Activated CD4-positive, alpha-beta T cell treated with anti-CD3 and anti-CD28 coated beads, Interleukin-2, Interleukin-6, amounts not matched to agents 100 ng/mL and 50 ng/mL, durations not matched to agents 16 hours and 8 hours (primary cell): ENCODE data around the gene GSTO1.
"Not testable (repeated sequence)": the region's sequence is repeated elsewhere in the genome, so short reads cannot be mapped to it uniquely, and the experiment has no call there.

ENCODE experiments used
- DNase-seq: peaks from one replicate; pipeline ENCODE4 v3.0.0-alpha.2; 2020

The GSTO1 gene

GRCh38 chr10:104254493-104255310, at the start of gene GSTO1:
GSTO1 (plus strand) TSS chr10:104254892; CDS start chr10:104254929, 37 bp downstream.
- peak; percentile 70 for DNase-seq

GRCh38 chr10:104208730-104209129, 46.0 kb upstream of the GSTO1 start:
- no peak for DNase-seq

GRCh38 chr10:104209575-104210198, 45.0 kb upstream of the GSTO1 start:
- peak; percentile 45 for DNase-seq

DNA sequence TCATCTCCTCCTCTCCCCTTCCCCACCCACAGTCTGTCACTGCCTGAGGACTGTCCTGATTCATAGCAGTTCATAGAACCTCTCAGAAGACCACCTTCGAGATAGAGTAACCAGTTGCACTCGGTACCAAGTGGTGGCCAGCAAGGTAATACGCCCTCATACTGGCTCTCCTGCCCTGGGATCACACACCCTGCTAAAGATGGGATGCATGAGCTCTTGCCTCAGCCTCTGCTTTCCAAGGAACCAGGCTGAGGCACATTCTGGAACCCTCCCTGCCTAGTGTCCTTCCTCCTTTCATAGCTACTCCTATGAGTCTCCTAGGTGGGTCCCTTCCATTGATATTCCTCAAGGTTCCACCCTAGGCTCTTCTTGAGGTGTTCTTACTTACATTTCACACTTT, 38.1 kb upstream of the GSTO1 start:
- no peak for DNase-seq

GRCh38 chr10:104218751-104219150, 35.9 kb upstream of the GSTO1 start:
- DNase-seq: no peak

GRCh38 chr10:104220522-104220921, 34.2 kb upstream of the GSTO1 start:
- no peak for DNase-seq

DNA sequence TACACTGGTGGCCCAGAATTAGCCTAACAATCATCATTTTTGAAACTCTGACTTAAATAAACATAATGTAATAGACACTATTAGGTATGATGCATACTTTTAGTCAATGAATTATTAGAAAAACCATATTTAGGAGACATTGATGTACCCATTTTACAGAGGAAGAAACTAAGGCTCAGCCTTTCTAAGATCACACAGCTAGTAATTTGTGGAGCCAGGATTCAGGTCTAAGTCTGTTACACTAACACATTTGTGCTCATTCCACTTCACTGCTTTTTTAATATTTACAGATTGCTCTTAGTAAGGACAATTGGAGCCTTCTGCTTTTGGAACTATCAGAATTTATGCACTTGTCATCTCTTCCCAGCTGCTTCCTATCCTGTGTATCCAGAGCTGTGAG, 31.4 kb upstream of the GSTO1 start:
- no peak for DNase-seq

DNA sequence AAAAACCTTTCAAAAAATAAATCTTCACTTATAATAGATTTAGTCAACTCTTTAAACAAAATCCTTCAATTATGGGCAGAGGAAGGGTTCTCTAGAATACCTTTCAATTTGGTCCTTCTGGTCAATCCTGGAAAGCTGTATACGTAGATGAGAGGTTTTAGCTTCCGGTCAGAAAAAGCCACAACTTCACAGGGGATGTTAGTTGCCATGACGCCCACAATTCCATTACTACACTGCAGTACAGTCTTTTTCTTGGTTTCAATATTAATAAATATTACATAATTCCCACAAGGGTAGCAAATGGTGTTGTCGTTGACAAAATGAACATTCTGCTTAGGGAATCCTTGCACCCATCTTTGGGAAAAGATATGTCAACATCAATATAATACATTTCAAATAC, 24.2 kb upstream of the GSTO1 start:
- DNase-seq: no peak

- peak; percentile 99 for DNase-seq
Measured at GRCh38 chr10:104231784-104232612, 22.7 kb upstream of the GSTO1 start, which contains the start of gene CFAP43. CFAP43 (minus strand) TSS chr10:104232364; CDS start chr10:104232246, 118 bp downstream.

- no peak for DNase-seq
Measured at GRCh38 chr10:104232613-104233102, 22.0 kb upstream of the GSTO1 start.

DNA sequence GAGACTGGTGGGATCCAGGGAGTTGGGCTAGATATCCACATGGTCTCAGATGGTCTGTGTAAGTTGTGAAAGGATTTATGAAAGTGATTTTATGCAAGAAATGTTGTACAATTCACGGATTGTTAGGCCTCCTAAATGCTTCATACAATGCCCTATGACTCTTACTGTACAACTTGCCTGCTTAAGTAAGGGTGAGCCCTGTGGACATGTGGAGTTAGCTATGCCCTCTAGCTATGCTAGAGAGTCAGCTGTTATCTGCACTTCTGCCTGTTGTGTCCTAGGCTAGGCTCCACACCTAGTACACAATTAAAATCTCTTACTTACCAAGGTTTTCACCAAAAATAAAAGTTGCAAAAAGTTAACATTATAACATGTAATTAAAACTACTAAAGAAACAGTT, 20.9 kb upstream of the GSTO1 start:
- DNase-seq: no peak

DNA sequence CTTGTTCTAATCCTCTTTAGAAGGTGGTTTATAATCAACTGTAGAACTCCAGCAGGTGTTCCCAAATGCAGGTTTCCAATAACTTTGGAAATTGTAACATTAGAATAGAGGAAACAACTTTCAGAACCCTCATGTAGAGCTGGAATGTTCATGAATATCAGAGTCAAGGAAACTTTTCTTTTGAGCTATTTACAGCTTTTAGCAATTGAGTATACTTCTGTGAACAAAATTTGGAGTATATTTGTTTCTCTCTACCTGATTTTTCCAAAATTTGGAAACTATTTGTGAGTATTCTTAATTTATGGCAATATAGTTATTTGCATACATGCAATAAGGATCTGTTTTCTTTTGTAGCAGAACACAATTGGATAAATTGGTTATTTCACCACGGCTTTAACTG, 19.8 kb upstream of the GSTO1 start:
- DNase-seq: no peak

DNA sequence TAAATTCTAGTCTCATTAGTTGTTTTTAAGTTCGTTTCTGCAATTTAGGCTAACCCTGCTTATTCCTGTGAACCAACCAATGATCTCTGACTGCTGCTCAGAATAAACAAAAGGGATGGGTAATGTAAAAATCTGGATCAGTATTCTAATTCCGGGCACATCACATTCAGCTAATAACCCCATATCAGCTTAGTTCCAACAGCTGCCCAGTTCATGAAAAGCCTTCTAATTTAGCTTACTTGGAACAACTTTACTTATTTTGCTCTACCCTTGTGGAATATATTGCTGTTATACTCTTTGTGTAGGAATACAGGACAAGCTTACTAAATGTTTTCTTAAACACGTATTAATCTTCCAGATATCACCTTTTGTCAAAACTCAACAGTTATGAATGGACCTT, 18.9 kb upstream of the GSTO1 start:
- no peak for DNase-seq

GRCh38 chr10:104240078-104240477, 14.6 kb upstream of the GSTO1 start:
- DNase-seq: no peak

DNA sequence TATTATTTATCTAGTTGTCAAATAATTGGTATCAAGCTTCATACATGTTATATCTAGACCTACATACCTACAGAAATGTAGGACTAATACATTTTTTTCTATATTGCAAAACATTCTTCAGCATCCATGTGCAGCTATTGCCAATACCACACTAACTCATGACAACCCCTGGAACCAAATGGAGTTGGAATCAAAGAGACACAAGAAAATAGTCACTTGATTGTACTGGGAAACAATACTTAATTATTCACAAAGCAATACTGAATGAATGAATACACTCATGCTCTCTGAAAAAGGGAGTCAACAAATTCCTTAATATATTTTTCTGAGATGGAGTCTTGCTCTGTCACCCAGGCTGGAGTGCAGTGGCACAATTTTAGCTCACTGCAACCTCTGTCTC, 12.1 kb upstream of the GSTO1 start:
- DNase-seq: no peak

DNA sequence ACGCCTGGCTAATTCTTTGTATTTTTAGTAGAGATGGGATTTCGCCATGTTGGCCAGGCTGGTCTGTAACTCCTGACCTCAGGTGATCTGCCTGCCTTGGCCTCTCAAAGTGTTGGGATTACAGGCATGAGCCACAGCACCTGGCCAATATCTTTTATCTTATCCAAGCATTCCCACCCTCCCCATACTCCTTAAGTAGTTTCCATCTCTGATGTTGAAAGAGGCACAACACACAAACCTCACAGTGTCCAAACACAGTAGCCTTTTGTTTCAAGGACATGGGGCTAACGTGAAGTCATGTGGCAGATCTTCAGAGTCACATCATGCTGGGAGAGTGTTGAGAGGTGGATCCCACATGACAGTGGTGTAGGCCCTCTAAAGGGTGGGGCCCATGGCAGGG, 11.7 kb upstream of the GSTO1 start:
- DNase-seq: not testable (repeated sequence)

DNA sequence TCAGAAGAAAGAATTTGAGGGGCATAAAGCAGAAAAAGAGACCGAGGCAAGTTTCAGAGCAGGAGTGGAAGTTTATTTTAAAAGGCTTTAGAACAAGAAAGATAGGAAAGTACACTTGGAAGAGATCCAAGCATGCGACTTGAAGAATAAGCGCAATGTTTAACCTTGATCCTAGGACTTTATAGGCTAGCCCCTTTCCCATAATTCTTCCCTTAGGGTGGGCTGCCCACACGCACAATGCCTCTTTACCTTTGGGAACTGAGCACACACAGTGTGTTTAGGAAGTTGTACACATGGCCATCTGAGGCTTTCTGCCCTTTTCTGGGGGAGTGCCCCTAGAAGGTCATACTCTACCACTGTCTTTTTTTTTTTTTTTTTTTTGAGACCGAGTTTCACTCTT, 11.2 kb upstream of the GSTO1 start:
- DNase-seq: no peak

DNA sequence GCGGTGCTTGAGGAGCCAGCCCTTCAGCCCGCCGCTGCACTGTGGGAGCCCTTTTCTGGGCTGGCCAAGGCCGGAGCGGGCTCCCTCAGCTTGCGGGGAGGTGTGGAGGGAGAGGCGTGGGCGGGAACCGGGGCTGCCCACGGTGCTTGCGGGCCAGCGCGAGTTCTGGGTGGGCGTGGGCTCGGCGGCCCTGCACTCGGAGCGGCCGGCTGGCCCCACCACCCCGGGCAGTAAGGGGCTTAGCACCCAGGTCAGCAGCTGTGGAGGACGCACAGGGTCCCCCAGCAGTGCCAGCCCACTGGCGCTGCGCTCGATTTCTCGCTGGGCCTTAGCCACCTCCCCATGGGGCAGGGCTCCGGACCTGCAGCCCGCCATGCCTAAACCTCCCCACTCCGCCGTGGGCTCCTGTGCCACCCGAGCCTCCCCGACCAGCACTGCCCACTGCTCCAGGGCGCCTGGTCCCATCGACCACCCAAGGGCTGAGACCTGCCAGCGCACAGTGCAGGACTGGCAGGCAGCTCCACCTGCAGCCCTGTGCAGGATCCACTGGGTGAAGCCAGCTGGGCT, 9.5 kb upstream of the GSTO1 start:
- DNase-seq: no peak

DNA sequence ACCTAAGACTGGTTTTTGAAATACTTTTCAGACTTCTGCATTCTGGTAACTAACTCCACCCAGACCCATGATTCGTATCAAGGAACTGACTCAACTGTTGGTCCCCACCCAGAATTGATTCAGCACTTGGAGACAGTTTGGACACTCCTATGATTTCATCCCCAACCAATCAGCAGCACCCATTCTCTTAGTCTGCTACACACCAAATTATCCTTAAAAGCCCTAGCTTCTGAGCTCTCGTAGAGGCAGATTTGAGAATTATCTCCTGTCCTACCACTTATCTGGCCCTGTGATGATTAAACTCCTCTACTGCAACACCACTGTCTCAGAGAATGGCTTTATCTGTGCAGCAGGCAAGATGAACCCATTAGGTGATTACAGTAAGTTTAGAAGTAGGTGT, 7.7 kb upstream of the GSTO1 start:
- DNase-seq: peak; percentile 11

- DNase-seq: no peak
Measured at GRCh38 chr10:104247513-104248146, 7.1 kb upstream of the GSTO1 start.

GRCh38 chr10:104248931-104249330, 5.8 kb upstream of the GSTO1 start:
- not testable (repeated sequence) for DNase-seq

DNA sequence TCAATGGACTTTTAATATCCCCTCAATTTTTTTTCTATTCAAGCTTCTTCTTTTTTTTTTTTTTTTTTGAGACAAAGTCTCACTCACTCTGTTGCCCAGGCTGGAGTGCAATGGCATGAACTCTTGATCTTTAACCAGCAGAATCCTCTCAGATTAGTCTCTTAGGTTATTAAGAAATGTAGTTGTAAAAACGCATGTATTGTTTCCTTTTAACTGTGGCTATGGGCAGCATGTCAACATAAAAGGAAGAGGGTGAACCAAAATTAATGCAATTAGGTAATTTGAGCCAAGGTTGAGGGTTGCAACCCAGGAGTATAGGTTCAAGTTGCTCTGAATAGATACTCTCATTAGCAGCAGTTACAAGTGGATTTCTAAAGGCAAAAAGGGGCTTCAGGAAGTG, 4.3 kb upstream of the GSTO1 start:
- no peak for DNase-seq

DNA sequence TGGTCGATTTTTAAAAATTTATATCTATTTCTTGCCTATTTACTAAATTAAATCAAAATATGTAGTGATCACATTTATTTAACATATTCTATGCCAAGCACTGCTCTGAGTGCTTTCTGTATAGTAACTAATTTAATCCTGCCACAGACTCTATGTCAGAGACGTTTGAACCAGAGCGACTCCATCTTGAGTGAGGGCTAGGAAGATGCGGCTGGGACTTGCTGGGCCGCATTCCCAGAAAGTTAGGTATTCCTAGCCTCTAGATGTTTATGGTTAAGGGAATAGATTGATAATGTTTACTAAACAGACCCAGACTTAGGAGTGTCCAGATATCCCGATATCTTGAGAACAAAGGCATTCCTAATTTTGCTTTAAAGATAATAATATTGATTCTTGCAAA, 3.2 kb upstream of the GSTO1 start:
- no peak for DNase-seq
